GM18858 (cell line): Measurements from ENCODE around the gene DSC3.
A peak's percentile ranks its signal among the peaks of the same experiment; 100 is the strongest.

Source experiments
- ATAC-seq: cut with Tn5 transposase; IDR thresholded peaks from one replicate; pipeline ENCODE4 v1.9.1; 2021; ENCODE audit not compliant: unreplicated experiment

Gene DSC3

DNA sequence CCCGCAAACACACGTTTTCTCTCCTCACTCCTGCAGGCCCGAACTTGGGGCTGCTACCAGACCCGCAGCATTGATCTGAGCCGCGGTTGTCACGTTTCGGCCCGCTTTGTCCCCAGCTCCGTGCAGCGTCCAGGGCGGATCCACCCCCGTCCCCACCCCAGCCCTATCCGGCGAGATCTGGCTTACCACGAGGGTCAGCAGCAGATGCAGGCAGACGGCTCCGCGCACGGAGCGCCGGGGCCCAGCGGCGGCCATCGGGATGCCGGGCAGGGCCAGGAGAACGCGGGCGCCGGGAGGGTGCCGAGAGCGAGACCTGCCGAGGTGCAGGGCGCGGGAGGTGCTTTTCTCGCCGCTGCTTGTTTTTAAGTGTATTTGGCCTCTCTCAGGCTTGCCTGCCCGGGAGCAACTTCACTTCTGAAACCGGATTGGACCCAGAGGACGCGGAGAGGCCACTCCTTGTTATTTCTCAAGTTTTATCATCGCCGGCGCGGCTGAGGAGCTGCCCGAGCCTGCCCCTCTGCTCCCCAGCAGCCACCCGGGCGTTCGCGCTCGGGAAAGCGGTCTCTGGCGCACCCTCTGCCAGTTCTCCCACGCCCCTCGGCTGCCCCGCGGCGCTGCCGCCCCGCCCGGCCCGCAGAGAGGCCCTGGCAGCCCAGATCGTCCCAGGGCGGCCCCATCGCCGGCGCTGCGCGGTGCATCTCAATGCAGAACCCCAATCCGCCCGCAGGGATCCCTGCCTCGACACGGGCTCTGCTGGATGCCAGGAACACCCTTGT is at the start of gene DSC3:
DSC3 (minus strand) TSS at position 337 of the 776 bp plus-strand sequence; CDS start at position 255, 82 bp downstream.
- no peak for ATAC-seq

GRCh38 chr18:31091350-31091749 is 48.8 kb upstream of the DSC3 start:
- no peak for ATAC-seq

GRCh38 chr18:31088532-31088931 is 46.0 kb upstream of the DSC3 start:
- no peak for ATAC-seq

DNA sequence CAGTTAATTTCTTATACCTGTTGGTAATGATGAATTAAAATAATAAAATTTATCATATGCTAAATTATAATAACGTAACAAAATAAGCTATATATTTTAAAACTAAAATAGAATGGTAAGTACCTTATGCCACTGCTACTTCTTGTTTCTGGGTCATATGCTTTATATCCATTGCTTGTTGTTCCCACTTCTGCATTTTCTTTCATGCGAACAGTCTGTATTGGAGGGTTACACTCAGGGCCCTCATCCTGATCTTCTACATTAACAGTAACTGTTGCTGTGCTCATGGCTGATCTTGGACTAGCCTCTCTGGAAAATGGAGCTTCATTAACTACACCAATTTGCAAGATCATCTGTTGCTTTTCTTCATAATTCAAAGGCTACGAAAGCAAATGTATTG is 37.4 kb upstream of the DSC3 start:
- ATAC-seq: no peak

GRCh38 chr18:31077878-31078277 is 35.3 kb upstream of the DSC3 start:
- ATAC-seq: no peak

- no peak for ATAC-seq
Observed at GRCh38 chr18:31072175-31072574, 29.6 kb upstream of the DSC3 start.

DNA sequence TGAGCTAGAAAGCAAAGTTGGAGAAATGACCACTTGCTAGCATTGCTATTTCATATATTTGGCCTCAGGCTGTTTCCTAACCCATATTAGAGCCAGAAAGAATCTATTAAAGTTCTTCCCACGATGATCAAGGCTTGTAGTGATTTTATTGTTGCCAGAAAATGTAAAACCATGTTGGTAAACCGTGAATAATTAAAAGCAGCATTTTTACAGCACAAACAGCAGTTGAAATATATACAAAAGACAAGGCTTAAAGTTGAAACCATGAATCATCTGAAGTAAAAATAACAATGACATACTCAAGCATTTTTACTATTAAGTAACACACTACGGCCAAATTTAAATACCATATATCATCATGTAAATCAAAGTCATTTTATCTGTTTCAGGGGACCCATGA is 27.7 kb upstream of the DSC3 start:
- no peak for ATAC-seq

DNA sequence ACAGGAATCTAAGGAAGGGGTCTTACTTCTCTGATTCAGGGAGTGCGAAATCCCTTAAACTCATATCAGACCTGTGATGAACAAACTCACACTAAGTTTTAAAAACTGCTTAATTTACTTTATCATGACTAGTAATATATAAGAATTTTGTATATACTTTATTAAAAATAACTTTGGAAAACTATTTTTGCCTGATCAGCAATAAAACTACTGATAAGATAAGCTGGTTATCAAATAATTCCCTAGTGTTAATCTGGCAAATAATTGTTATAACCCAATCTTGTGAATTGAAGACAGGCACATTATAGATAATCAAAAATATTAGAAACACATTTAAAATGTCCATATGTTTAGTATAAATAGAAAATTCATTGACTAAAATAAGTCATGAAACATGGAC is 23.7 kb upstream of the DSC3 start:
- ATAC-seq: no peak

- ATAC-seq: no peak
Observed at GRCh38 chr18:31065036-31065773, 22.7 kb upstream of the DSC3 start.

- peak; percentile 78 for ATAC-seq
Observed at GRCh38 chr18:31064130-31064529, 21.6 kb upstream of the DSC3 start.

- ATAC-seq: peak; percentile 49
Observed at GRCh38 chr18:31061945-31062344, 19.4 kb upstream of the DSC3 start.

GRCh38 chr18:31058897-31059296 is 16.4 kb upstream of the DSC3 start:
- ATAC-seq: no peak

GRCh38 chr18:31057917-31058316 is 15.4 kb upstream of the DSC3 start:
- no peak for ATAC-seq

DNA sequence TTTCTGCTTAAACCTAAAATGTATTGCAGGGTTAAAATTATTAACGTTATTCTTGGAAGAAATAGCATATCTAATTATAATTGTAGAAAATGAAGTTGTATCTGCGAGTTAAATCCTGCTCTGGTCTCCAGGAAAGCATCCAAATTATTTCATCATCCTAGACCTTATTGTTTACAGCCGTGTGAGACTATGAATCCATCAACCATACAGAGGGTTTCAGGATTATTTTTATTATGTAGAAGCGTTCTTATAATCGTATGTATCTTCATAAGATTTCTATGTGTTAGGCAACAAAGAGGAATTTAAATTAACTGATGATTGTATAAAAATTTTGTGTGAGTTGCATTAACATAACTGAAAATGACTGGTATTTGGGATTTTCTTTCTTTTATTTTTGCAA is 14.5 kb upstream of the DSC3 start:
- ATAC-seq: no peak

- no peak for ATAC-seq
Observed at GRCh38 chr18:31056296-31056695, 13.8 kb upstream of the DSC3 start.

DNA sequence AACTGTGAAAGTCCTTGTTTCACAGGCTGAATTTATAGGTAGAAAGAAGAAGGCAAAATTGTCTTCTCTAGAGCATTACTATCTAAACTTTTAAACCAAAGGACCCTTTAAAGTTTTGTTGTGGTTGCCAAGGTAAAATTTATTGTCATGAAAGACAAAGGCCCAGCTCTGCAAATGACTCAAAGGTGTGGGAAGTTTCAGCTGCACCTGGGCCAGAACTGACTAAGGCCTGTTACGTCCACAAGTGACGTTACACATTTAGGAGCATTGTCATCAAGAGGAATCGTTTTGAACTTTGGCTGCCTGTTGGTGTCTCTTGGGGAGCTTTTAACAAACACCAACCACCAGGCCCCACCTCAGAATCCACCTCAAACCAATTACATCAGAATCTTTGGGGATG is 8.1 kb upstream of the DSC3 start:
- no peak for ATAC-seq

DNA sequence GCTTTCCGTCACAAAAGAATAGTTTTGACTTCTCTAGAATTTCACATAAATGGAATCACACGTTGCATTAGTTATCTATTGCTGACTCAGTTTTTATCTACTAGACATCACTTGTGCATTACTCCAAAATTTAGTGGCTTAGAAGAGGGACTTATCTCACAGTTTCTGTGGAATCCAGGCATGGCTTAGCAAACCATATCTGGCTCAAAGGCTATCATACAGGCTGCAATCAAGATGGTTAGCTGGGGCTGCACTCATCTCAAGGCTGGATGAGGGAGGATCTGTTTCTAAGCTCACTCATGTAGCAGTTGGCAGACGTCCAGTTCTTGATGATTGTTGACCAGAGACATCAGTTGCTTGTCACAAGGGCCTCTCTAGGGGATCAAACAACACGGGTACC is 6.6 kb upstream of the DSC3 start:
- ATAC-seq: no peak

- no peak for ATAC-seq
Observed at GRCh38 chr18:31048216-31048615, 5.7 kb upstream of the DSC3 start.

- ATAC-seq: no peak
Observed at GRCh38 chr18:31046916-31047315, 4.4 kb upstream of the DSC3 start.

DNA sequence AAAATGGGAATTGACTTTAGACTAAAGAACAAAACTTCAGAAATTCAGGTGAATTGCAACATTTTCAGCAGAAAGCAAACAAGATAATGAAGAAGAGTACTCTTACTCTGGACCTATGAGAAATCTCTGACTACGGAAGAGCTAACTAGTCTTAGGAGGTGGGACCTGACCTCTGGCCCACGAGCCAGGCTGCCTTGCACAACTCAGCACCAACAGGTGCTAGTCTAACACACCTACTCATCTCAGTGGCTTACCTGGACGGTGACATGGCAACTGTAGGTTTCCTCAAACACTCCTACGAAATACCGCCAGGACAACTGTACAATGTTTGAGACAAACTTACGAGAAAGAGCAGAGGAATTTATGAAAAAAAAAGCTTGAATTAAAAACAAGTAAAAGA is 3.1 kb upstream of the DSC3 start:
- ATAC-seq: no peak

GRCh38 chr18:31044926-31045325 is 2.4 kb upstream of the DSC3 start:
- no peak for ATAC-seq

DNA sequence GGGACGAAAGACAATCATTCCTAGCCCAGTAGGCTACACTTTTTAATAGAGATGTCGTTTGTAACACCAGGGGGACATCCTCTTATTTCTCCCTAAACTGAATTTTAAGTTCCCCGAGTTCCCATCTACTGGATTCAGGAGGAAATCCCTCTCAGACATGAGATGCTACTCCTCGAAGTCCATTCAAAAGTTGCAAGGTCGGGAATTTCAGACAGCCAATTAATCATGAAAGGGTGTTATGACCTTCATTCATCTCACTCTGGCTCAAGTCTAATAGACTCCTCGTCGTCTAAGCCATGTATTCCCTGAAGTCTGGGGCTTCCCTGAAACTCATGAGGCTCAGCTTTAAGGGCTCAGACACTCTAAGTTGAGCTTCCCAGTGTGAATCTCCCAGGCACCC is 1.2 kb upstream of the DSC3 start:
- no peak for ATAC-seq

DNA sequence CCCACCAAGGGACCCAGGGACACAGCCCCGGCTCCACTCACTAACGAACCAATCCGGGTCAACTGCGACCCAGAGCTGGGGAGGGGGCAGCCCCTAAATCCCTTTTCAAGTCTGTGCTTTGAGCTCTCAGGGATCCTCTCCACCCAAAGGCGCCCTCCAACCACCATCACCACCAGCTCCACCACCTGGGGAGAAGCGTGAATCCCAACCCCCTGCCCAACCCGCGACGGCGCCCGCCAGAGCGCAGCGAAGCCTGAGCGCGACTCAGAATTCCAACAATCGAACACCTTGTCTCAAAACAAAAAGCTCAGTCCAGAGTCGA is 497 bp downstream of the DSC3 start:
- ATAC-seq: no peak
